ENCODE data around the gene ACR.

Gene ACR

DNA sequence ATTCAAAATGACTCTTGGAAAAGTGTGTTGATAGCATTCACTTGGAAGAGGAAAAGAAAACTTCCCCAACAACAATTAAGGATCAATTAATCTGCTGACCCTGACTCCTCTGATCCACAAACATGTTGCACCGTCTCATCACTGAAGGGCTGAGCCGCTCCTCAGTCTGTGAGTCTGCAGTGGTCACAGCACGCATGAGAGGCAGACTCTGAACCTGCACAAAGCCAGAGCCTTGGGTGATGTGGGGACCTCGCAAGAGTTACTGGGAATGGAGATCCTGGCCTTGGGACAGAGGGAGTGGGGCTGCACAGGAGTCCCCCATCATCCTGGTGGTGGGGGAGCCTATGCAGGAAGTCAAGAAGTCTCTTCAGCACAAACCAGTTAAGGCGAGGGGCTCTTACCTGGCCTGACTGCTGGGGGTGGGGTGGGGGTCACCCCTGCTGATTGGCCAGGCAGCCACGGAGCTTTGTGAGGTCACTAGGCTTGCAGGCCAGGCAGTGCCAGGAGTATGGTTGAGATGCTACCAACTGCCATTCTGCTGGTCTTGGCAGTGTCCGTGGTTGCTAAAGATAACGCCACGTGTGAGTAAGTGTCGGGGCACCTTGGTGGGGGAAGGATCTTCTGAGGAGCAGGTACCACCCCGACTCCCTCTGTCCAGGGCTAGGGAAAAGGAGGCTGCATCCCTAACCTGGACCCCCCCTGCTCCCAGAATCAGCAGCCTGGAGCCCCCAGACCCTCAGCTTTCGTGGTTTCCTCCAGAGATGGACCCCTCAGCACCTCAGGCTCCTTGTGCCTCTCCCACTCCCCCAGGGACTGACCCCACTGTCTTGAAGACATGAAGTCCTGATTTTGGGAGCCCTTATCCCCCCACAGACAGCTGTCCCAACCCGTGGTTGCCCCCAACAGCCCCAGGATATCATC lies at the start of gene ACR:
Gene ACR (plus strand): TSS at position 477 of the 921 bp plus-strand sequence. CDS start 32 bp downstream, at position 509.
- no peak for DNase-seq

DNA sequence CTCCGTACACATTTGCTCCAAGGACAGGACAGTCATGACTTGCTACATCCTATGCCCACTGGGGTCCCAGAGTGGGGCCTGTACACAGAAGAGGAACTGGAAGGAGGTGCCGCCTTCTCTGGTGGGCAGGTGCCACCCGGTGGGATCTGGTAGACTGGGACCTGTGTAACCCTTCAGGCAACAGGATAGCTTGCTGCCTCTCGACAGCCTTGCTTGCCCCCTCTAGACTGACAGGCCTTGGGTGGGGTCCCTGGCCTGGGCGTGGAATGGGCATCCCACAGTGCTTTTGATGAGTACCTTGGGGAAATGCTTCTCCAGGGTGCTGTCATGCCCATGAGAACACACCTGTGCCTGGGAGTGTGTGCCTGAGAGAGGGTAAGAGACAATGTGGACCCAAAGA lies 49.6 kb upstream of the ACR start:
- DNase-seq: no peak

DNA sequence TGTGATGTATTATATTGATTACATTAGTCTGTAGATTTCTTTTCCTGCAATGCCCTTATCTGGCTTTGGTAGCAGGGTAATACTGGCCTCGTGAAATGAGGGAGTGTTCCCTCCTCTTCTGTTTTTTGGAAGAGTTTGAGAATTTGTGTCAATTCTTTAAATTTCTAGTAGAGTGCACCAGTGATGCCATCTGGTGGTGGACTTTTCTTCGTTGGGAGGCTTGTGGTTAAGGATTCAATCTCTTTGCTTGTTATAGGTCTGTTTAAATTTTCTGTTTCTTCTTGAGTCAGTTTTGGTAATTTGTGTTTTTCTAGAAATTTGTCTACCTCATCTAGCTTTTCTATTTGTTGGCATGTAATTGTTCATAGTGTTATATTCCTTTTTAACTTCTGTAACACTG lies 46.5 kb upstream of the ACR start:
- peak; percentile 29 for DNase-seq

DNA sequence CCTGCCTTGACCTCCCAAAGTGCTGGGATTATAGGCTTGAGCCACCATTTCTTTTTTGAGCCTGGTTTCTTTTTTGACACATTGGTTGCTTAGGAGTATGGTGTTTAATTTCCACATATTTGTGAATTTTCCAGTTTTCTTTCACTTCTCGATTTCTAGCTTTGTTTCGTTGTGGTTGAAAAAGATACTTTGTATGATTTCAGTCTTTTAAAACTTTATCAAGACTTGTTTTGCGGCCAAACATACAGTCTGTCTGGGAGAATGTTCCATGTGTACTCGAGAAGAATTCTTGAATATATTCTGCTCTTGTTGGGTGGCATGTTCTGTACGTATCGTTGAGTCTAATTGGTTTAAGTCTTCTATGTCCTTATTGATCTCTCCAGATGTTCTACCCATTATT lies 44.5 kb upstream of the ACR start:
- DNase-seq: no peak

DNA sequence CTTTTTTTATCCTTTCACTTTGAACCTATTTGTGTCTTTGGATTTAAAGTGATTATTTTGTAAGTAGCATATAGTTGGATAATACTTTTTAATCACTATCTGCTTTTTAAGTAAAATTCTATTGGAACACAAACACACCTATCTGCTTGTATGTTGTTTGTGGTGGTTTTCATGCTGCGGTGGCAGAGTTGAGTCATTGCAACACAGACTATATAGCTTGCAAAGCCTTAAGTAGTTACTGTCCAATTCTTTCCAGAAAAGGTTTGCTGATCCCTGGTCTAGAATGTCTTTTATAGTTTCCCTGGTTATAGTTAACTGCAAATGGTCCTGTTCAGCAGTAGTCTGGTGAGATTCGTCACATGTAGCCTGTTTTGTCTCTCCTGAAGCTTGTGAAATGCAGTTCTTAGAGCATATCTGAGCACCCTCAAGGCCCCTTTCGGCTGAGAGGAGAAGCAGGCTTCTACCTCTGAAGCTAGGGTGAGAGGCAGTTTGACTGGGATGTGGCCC lies 43.9 kb upstream of the ACR start:
- no peak for DNase-seq

DNA sequence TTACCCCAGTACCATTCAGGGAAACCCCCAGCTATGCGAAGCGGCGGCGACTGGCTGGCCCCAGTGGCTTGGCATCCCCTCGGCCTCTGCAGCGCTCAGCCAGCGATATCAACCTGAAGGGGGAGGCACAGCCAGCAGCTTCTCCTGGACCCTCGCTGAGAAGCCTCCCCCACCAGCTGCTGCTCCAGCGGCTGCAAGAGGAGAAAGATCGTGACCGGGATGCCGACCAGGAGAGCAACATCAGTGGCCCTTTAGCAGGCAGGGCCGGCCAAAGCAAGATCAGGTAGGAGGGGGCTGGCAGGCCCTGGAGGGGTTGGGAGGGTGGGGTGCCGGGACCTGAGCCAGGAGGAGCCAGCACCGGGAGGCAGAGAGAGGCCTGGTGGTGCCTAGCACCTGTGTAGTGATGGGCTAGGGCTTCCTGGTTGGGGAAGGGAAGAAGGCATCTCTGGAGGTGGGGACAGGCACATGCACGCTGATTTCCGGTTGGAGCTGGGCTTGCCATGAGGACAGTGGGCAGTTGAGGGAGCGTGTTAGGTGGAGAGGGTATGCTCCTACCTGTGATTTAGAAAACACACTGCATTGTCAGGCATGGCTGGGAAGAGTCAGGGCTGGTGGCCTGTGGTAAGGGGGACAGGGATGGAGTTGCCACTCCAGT lies 43.1 kb upstream of the ACR start:
- DNase-seq: peak; percentile 4

DNA sequence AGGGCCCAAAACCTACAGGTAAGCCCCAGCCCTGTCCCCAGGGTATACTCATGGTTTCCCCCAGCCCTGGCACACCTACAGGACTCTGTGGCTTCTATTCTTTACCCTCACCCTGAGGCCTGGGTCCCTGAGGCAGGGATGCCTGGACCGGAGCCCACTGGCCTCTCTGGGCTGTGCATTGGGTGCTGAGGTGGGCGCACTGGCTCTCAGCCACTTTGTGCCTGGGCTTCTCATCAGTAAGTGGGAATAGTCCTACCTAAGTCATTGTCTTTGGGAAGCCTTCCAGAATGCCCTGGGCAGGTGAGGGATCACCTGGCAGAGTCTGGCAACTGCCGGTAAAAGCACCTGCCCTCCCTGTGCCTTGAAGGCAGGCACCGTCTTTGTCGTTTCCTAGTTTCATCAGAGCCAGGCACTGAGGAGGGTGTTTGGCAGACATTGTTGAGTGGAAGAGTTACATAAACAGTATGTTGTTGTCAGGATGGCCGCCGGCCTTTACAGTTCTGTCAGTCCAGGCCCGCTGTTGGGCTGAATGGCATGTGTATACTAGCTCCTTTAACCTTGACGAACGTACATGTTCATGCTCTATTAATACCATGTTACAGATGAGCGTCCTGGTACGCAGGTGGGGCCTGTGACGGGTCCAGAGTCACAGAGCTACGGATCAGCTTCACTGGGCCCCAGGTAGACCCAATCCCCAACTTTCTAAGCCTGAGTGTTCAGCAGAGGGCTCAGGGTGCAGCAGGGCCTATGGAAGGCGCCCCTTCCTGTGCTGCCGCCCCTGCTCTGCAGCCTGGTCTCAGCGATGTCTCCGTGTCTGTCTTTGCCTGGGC lies 42.4 kb upstream of the ACR start:
- peak; percentile 8 for DNase-seq

DNA sequence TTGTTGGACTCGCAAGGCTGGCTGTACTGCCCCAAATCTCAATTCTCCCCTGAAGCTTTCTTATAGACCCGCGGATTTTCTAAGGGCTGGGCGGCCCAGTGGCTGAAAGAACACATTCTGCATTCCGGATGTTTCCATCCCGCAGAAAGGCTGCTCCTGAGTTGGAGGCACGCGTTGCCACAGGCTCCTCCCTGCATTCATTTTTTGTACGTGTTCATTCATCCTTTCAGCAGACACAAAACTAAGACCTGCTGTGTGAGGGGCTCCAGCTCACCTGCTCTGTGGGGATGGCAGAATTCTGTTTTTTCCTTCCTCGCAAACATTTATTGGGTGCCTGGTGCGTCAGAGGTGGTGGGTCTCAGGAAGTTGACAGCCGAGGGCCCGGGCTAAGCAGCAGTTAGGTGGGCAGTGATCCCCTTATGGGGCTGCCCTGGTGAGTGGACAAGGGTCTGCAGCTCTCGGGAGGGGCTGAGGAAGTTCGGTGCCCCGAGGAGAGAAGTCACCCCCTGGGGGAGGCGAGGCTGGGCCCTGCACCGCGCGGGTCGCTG lies 41.7 kb upstream of the ACR start:
- DNase-seq: no peak

DNA sequence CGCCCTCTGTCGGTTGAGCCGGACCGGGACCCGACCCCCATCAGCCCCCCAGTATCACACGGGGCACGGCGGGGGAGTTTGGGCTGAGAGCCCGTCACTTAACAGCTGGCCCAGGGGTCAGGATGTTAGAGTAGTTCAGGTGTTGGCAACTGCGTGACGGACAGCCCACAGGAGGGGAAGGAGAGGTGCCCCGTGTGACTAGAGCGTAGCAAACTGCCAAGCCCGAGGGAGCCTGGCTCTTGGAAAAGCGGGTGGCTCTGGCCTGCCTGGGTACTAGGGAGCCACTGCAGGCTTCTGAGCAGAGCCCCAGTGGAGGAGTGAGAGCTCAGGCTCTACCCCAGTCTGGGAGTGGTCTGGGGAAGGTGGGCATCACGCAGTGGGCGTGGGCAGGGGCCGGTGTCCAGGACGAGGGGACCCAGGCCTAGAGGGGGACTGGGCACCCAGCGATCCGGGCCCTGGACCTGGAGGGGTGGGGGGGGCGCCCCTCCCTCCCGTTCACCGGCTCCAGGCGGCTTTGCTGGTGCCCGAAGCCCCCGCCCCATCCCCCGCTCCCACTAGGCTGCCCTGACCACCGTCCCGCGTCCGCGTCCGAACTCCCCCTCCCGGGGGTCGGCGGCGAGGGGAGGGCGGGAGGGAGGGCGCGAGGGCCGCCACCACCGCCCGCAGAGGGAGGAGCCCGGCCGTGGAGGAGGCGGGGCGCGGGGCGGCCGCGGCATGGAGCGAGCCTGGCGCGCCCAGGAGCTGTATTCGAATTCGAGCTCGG lies 41.0 kb upstream of the ACR start:
- peak; percentile 9 for DNase-seq

DNA sequence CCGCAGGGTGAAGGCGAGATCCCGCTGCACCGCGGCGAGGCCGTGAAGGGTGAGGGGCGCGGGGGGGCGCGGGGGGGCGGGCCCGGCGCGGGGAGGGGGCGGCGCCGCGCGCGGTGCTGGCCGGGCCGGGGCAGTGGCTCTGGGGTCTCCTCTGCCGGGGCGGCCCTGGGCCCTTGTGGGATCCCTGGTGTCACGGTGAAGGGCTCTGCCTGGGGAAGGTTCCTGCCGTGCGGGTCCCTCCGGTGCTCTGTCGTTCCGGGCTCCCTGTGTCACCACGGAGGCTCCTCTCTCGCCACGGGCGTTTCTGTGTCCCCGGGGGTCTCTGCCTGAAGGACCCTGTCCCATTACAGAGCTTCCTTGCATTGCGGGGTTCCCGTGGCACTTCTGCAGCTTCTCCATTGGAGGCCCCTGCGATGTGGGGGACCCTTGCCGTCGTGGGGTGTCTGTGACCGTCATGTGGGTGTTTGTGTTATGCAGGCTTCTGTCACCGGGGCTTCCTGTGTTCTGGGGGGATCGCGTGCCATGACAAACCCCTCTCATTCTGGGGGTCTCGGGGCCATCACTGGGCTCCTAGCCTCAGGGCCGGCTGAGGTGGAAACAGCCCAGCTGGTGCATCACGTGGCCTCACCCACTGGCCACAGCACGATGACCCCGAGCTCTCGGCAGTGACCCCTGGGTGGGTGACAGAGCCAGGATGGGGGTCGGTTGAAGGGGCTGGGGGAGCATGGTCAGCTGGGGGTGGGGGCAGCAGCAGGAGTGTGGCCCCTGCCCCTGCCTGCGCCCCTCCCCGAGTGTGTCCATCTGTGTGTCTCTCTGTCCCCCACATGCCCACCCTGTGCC lies 40.1 kb upstream of the ACR start:
- DNase-seq: peak; percentile 8

DNA sequence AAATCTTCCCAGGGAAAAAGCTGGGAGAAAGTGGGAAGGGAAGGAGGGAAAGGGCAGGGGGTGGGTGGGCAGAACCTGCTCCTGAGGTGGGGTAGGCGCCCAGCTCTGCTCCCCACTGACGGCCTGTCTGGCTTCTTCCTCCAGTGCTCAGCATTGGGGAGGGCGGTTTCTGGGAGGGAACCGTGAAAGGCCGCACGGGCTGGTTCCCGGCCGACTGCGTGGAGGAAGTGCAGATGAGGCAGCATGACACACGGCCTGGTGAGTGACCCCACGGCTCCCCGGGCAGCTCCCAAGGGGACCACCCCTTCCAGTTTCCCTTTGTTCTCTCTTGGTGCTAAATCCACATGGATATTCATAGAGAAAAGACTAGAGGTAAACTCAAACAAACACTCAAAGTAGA lies 39.5 kb upstream of the ACR start:
- DNase-seq: peak; percentile 3

DNA sequence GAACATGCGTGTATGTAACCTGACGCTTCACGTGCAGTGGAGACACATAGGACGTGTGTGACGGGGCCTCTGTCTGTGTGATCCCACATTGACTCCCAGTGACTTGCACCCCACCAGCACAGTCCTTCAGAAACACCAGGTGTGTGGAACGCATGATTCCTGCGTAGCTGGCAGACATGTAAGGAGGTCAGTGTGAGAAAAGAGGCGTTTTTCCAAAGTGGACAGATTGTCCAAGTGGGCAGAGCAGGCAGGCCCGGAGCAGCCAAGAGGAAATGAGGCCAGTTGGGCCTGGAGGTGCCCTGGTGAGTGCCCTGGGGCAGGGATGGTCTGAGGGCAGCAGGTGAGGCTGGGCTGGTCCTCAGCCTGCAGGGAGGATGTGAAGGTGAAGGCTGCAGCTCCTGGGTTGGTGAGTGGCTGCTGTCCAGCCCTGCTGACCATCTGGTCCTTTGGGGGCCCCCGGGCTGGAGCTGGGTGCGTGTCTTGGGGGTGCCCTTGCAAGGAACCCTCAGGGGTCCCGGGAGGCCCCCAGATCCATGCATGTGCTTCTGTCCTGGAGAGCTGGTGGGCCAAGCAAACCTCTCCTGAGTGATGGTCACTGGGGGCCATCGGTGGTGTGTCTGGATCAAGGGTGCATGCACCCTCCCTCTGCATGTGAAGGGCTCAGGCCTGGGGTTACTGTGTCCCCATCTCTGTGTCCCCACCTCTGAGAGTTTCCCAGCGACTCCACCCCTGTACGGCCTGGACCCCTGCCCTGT lies 38.8 kb upstream of the ACR start:
- peak; percentile 9 for DNase-seq

DNA sequence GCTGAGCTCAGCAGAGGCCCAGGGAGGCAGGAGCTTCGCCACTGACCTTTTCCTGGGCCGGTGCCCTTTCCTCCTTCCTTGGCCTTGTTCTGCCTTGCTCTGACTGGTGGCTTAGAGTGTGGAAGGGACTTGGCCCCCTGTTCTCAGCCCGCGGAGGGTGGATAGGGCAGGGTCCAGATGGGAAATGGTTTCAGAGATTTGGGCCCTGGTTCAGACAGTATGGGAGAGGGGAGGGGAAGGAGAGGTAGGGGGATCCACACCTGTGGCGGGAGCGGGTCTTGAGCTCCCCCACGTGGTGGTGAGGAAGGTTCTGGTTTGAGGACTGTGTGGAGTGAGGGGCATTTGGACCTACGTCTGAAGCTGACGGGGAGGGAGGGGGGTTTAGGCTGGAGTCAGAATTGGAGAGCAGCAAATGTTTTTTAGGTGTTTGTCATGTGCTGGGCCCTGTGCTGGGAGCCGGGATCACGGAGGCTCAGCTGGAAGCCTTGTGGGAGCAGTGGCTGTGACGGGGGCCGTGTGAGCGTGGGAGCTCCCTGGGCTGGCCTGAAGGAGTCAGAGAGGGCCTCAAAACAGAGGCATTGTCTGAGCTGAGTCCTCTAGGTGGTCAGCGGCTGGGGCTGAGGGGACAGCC lies 38.1 kb upstream of the ACR start:
- peak; percentile 3 for DNase-seq

DNA sequence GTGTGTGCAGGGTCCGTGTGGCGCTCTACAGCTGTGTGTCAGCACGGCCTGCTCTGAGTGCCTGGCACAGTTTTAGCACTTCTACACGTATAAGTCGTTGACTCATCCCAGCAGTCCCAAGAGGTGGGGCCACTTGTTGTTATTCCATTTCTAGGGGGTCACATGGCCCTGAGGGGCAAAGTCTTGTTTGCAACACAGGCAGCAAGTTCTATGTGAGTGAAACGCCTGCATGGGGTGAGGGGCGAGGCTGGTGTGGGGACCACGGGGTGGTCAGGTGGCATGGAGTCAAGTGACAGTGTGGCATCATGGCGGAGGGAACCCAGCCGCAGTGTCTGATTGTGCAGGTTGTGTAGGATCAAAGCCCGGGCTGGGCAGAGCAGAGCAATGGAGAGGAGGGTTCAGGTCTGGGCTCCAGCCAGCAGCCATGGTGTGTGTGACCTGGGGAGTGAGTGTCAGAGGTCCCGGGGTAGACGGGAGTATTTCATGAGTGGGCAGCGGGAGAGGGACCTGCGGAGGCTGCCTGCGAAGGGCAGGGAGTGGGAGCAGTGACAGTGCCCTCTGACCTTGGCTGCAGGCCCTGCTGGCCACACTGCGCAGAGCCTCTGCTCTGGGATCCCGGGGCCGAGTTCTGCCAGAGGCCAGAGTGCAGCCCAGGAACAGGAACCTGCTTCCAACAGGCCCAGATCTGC lies 37.5 kb upstream of the ACR start:
- DNase-seq: peak; percentile 6

DNA sequence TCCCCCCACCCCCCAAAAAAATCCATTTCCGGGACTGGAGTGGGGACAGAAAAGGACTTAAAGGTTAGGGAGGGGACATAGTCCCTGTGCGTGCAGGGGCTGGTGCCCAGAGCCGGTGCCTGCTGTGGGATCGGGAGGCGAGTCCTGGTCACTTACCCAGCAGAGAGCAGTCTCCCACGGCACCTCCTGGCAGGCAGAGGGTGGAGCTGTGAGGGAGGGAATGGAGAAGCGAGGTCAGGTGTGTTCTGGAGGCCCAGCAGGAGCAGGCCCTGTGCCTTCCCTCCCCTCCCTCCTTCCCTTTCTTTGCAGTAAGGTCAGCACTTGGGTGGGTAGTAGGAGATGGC lies 37.0 kb upstream of the ACR start:
- peak; percentile 2 for DNase-seq

DNA sequence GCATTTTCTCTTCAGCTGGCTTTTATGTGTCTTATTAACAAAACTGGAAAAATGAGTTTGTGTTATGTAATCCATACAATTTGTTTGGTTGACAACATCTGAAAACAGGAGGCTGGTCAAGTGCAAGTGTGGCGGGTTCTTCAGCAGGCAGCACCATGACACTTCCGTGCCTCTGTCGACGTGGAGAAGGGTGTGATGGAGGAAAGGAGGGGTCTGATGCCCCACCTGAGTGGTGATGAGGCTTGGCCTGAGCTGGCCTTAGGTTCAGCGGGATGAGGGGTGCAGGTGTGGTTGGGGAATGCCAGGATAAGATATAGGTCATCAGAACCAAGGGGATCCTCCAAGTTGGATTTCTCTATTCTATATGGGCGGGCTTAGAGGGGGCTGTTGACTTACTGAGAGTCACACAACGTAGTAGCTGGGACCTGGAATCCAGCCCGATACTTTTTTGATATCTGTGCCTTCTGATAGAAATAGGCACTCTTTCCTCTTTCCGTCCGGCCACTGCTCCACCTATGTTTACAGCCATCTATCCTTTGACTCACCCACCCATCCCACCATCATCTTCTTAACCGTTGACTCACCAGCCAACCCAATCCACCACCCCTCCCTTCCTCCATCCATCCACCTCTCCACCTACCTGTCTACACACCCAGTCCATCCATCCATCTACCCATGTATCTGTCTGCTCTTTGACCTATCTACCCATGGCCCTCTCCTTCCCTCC lies 36.4 kb upstream of the ACR start:
- peak; percentile 3 for DNase-seq

DNA sequence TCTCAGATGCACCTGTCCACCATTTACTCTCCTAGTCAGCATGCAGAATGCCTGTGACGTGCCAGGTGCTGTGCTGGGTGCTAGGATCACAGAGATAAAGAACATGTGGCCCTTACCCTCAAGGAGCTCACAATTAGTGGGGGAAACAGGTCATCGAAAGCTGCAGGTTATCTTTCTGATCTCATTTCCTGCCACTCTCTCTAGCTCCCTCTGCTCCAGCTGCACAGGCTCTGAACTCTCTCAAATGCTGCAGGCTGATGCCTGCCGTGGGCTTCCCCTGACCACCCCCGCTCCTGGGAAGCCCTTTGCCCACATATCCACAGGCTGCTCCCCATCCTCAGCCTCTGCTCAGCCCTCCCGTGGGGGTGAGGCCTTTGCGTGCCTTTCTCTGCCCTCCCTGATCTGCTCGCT lies 35.7 kb upstream of the ACR start:
- peak; percentile 3 for DNase-seq

All from activated naive CD4-positive, alpha-beta T cell treated with anti-CD3 and anti-CD28 coated beads, Interleukin-2, amount 50 U/mL, for 16 hours (primary cell).